DMS53 (cell line): ENCODE results near the gene SPINT3.

Experiments used
- DNase-seq: peaks from one replicate; lab custom pipeline; 2025; lab: John Stamatoyannopoulos, UW

SPINT3 gene

GRCh38 chr20:45462711-45463509 lies 52.5 kb downstream of the SPINT3 start:
- no peak for DNase-seq
